Fibroblast of upper back skin (primary cell): Measurements from ENCODE around the gene LRBA.
A peak's percentile ranks its signal among the peaks of the same experiment; 100 is the strongest.
"Not testable (repeated sequence)": the region's sequence is repeated elsewhere in the genome, so short reads cannot be mapped to it uniquely, and the experiment has no call there.

ENCODE experiments used
- DNase-seq: peaks from one replicate; pipeline ENCODE4 v3.0.0-alpha.2; 2013

LRBA gene

DNA sequence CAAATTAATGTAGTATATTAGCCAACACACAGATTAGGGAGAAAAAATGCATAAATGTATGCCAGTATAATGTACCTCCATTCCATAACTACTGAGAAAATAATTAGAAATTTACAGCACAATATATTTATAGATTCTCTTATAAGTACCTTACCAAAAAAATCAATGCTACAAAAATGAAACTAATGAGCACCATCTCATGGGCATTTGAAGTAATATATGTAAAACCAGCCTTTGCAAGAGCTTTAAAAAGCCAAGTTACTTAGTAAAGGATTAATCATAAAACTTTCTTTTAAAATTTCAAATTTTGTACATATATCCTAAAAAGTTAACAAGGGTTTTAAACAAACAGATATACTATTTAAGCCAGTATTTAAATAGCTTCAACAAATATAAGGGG lies 43.2 kb downstream of the LRBA start:
- no peak for DNase-seq

DNA sequence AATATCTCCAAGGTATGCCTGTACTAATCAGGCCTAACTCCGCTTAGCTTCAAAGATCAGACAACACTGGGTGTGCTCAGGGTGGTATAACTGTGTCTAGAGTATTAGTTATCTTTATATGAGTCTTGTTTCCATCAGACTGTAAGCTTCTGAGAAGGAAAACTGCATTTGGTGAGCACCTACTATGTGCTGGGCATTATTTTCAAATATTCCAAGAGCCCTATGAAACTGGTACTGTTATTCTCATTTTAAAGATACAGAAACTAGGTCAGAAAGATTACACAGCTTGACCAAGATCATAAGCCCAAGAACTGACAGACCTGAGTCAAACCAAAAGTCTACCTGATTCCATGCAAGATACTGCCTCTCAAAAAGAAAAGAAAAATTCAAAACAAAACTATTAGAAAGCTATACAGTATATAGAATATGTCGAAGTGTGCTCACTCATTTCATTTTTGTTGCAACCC lies 44.4 kb downstream of the LRBA start:
- no peak for DNase-seq

DNA sequence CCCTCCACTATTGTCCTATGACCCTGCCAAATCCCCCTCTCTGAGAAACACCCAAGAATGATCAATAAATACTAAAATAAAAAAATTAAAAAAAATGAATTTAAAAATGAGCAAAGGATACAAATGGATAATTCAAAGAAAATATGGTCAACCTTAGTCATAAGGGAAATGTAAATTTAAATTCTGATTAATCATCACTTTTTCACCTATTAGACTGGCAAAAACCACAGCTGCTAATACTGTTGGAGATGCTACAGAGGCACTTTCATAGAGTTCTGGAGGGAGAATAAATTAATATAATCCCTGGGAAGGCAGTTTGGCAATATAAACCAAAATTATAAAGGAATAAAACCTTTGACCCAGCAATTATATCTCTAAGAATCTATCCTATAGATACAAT lies 50.3 kb downstream of the LRBA start:
- no peak for DNase-seq

DNA sequence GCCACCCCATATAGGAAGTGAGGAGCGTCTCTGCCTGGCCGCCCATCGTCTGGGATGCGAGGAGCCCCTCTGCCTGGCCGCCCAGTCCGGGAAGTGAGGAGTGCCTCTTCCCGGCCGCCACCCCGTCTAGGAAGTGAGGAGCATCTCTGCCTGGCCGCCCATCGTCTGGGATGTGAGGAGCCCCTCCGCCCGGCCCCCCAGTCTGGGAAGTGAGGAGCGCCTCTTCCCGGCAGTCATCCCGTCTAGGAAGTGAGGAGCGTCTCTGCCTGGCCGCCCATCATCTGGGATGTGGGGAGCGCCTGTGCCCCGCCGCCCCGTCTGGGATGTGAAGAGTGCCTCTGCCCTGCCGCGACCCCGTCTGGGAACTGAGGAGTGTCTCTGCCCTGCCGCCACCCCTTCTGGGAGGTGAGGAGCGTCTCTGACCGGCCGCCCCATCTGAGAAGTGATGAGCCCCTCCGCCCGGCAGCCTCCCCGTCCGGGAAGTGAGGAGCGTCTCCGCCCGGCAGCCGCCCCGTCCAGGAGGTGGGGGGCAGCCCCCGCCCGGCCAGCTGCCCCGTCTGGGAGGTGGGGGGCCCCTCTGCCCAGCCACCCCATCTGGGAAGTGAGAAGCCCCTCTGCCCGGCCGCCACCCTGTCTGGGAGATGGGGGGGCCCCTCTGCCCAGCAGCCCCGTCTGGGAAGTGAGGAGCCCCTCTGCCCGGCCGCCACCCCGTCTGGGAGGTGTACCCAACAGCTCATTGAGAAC lies 51.3 kb downstream of the LRBA start:
- not testable (repeated sequence) for DNase-seq

DNA sequence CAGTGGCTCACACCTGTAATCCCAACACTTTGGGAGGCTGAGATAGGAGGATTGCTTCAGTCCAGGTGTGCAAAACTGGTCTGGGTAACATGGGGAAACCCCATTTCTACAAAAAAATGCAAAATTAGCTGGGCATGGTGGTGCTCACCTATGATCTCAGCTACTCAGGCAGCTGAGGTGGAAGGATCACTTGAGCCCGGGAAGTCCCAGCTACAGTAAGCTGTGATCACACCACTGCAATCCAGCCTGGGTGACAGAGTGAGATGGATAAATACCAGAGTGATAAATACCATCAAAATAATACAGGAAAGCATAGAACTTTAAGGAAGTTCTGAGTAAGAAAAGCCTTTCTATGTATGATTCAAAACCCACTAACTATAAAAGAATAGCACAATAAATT lies 52.8 kb downstream of the LRBA start:
- no peak for DNase-seq

DNA sequence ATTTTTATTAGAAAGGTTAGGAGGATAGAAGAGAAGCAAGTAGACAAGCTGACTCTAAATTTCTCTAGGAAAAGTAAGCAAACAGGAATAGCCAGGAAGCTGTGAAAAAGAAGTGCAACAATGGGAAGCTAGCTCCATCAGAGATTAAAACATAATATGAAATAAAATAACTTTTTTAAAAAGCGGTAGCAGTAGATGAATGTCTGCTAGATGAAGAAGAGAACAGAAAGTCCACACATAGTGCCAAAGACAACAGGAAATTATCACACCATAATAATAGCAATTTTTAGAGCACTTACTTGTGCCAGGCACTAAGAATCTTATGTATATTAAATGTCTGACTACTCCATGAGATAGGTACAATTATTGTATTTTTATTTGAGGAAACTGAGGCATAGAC lies 53.5 kb downstream of the LRBA start:
- no peak for DNase-seq

DNA sequence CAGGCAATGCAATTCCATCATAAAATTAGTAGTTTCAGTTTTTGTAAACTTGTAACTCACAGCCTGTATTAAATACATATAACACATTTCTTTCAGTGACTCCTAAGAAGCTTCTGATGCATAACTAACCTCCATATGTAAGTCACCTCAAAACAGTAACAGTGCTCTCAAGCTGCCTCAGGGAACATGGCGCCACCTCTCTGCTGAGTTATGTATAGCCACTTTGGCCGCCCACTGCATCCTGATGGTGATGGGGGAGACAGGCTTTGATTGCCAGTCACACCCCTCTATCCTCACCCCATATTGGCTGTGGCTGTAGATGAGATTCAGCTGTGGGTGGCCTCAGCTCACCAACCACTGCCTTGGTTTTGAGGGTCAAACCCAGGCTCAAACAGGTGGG lies 54.3 kb downstream of the LRBA start:
- no peak for DNase-seq

DNA sequence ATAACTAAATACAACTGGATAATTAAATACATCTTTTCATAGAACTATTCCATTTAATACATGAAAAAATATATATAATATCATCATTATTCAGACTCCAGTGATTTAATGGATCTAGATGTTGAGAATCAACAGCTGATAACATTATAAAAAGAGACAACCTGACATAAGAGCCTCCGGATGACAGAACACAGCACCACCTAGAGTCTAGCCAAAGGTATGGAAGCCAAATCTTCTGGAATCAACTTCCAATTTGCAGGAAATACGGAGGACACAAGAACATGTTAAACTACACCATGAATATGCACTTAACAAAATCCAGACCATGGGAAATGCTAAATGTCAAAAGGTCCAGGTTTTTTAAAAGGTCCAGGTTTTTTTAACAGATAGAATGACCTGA lies 55.0 kb downstream of the LRBA start:
- DNase-seq = peak; percentile 20

DNA sequence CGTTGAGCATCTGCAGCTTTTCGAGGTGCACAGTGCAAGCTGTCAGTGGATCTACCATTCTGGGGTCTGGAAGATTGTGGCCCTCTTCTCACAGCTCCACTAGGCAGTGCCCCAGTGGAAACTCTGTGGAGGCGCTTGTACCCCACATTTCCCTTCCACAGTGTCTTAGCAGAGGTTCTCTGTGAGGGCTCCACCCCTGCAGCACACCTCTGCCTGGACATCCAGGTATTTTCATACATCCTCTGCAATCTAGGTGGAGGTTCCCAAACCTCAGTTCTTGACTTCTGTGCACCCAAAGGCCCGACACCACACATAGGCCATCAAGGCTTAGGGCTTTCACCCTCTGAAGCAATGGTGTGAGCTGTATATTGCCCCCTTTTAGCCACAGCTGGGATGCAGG lies 57.1 kb downstream of the LRBA start:
- DNase-seq = not testable (repeated sequence)

DNA sequence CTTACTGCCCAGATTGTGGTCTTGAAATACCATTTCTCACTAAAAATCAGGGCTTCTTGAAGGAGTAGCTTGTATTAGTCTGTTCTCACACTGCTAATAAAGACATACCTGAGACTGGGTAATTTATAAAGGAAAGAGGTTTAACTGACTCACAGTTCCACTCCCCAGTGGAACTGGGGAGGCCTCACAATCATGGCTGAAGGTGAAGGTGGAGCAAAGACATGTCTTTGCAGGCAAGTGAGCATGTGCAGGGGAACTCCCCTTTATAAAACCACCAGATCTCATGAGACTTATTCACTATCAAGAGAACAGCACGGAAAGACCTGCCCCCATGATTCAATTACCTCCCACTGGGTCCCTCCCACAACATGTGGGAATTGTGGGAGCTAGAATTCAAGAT lies 58.0 kb downstream of the LRBA start:
- not testable (repeated sequence) for DNase-seq

DNA sequence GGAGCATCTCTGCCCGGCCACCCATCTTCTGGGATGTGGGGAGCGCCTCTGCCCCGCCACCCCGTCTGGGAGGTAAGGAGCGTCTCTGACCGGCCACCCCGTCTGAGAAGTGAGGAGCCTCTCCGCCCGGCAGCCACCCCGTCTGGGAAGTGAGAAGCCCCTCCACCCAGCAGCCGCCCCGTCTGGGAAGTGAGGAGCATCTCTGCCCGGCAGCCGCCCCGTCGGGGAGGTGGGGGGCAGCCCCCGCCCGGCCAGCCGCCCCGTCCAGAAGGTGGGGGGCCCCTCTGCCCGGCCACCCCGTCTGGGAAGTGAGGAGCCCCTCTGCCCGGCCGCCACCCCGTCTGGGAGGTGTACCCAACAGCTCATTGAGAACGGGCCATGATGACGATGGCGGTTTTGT lies 61.2 kb downstream of the LRBA start:
- DNase-seq = not testable (repeated sequence)

DNA sequence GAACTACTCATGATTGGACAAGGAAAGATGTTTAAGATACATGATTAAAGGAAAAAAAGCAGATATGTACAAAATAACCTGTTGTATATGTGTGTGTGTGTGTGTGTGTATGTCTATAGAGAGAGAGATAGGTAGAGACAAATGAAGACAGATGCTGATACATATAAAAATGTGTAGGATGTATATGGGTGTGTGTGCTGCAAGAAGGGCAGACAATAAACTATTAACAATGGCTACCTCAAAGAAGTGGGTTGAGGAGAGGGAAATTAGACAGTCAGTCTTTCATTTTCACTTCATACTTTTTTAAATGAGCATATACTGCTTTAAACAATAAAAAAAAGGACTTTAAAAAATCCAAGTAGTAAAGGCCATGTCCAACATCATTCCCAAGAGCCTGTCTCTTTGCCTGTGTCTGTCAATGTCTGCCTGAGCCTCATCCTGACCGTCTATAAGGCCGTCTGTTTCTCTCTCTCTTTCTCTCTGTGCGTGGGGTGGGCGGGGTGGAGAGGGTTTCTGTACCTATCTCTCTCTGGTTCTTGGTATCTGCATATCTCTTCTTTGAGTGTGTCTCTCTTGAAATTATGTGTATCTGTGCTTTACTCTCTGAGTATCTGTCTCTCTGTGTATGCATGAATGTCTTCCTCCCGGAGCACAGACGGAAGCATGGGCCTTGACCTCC lies 62.8 kb downstream of the LRBA start:
- no peak for DNase-seq

DNA sequence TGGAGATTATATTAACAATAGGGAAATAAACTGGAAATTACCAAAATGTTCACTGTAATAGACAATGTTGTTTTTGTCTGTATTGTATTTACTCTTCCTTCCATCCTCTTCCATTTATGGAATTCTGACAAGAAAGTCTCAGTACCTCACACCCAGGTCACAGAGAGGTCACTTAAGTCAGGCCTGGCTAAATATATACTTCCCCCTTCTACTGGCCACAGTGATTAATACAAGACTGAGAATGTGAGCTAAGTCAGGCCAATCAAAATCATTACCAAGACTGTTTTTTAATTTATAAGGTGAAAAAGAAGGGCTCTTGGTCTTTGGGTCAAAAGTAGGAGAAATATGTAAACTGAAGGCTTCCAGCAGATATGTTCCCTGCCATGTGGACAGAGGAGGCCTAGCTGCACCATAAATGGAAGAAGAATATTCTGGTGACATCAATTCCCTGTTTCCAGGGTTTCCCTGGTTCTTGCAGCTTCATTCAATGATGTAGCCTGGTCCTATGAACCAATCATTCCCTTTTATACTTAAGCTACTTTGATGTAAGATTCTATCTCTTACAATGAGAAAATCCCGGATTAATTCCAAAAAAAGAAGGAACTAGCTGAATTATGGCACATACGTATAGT lies 64.3 kb downstream of the LRBA start:
- DNase-seq = no peak

DNA sequence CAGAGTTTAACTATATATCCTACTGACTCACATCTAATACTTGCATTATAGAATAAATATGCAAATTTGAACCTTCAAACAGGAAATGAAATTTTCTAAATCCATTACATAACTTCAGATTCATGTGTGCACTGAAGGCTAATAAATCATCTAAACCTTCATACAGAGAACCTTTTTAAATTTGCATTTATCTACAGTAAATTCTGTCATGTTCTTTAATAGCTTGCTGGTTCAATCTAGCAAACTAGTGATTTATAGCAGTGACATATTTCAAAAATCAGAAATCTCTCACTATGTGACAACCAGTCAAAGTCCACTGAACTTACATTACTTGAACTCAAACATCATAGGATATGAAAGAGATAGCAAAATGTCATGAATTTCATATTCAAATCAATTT lies 65.1 kb downstream of the LRBA start:
- no peak for DNase-seq

DNA sequence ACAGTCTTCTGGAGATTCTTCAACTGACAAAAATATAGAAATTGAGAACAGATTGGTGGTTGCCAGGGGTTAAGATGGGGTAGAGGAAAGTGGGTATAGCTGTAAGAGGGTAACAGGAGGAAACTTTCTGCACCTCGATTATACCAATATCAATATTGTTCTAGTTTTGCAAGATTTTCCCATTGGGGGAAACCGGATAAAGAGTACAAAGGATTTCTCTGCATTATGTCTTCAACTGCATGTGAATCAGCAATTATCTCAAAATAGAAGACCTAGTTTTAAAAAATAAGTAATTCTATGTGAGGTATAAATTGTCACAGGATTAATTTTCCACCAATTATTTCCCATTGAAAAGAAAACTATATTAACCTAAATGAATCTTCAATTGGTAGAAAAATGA lies 65.7 kb downstream of the LRBA start:
- DNase-seq = no peak

DNA sequence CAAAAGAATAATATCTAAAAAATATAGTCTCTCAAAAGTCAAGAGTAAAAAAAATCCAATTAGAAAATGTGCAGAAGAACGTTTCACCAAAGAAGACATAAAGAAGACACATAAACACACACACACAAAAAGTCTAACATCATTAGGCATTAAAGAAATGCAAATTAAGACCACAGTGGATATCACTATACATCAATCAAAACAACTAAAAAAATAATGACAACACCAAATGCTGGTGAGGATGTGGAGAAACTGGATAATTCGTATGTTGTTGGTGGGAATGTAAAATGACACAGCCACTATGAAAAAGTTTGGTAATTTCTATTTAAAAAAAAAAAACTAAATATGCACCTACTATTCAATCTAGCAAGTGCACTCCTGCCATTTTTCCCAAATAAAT lies 66.4 kb downstream of the LRBA start:
- no peak for DNase-seq

DNA sequence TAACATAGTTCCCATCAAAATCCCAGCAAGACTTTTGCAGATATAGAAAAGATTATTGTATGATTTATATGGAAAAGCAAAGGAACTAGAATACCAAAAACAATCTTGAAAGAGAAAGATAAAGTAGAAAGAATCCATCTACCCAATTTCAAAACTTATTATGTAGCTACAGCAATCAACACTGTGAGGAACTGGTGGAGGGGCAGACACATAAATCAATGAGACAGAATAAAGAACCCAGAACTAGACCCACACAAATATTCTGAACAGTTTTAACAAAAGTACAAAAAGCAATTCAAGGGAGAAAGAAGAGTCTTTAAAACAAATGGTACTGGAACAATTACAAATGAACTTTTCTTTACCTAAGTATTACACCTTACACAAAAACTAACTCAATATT lies 67.0 kb downstream of the LRBA start:
- no peak for DNase-seq

DNA sequence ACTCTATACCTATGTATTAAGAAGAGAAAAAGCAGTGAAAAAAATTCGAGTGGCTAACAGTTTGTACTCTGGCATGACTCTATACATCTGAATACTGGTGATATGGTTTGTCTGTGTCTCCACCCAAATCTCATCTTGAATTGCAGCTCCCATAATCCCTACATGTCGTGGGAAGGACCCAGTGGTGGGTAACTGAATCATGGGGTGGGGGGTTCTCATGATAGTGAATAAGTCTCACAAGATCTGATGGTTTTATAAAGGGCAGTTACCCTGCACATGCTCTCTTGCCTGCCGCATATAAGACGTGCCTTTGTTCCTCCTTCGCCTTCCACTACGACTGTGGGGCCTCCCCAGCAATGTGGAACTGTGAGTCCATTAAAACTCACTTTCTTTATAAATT lies 70.4 kb downstream of the LRBA start:
- no peak for DNase-seq

DNA sequence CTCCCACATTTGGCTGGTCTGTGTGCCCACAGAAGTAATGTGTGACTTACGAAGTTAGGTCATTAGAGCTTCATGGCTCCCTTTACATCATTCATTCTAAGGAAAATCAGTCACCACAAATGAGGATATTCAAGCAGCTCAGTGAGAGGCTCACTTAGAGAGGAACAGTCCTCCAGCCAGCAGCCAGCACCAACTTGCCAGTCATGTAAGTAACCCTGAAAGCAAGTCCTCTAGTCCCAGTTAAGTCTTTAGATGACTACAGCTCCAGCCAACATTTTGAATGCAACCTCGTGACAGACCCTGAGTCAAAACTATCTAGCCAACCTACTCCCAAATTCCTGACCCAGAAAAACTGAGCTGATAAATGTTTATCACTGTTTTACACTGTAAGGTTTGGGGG lies 71.3 kb downstream of the LRBA start:
- no peak for DNase-seq

DNA sequence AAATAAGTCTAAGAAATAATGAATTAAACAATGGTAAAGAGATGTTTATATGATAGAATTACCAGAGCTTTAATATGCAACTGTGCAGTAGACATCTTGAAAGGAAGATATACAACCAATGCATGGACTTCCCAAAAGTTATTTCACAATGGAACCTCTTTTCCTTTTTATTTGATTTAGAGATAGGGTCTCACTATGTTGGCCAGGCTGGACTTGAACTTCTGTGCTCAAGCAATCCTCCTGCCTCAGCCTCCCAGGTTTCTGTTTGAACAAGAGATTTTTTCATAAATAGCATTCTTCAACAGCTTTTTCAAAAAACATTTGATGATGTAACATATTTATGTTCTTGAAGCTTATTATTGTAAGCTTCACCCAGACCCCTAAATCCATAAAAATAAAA lies 72.0 kb downstream of the LRBA start:
- DNase-seq = no peak

DNA sequence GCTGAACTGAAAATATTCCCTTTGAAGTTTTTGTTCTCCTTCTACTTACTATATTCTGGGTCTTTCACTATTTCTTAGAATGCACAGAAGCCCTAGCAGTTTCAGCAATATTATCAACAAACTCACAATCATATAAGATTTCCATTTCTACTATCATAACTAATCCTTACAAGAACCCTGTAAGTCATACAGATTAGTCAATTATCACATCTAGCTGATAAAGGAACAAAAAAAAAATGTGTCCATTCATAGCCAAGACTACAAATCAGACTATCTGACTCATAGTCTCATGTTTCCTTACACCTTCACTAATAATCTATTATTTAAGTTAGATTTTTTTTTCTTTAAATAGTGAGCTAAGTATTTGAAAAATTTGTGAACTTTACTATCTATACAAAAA lies 72.5 kb downstream of the LRBA start:
- no peak for DNase-seq

DNA sequence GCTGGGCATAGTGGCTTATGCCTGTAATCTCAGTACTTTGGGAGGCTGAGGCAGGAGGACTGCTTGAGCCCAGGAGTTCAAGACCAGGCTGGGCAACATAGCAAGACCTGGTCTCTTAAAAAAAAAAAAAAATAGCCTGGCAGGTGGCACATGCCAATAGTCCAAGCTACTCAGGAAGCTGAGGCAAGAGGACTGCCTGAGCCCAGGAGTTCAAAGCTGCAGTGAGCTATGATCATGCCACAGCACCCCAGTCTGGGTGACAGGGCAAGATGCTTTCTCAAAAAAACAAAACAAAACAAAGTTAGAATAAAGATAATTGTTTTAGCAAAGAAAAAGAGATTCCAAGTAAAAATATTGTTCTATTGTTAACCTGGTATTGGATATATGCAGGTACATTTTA lies 75.0 kb downstream of the LRBA start:
- DNase-seq = no peak

DNA sequence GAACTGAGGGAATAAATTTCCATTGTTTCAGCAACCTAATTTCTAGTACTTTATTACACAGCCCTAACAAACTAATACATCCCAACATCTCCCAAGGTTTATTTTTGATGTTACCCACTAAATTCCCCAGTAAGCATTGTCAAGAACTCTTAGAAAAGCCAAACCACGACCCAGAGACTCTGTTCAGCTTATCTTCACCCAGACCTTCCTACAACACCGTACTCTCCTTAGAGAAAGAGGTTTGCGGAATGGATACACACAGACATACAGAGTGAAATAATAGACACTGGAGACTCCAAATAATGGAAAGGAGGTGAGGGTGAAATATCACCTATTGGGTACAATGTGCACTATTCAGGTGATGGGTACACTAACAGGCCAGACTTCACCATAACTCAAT lies 75.6 kb downstream of the LRBA start:
- no peak for DNase-seq

DNA sequence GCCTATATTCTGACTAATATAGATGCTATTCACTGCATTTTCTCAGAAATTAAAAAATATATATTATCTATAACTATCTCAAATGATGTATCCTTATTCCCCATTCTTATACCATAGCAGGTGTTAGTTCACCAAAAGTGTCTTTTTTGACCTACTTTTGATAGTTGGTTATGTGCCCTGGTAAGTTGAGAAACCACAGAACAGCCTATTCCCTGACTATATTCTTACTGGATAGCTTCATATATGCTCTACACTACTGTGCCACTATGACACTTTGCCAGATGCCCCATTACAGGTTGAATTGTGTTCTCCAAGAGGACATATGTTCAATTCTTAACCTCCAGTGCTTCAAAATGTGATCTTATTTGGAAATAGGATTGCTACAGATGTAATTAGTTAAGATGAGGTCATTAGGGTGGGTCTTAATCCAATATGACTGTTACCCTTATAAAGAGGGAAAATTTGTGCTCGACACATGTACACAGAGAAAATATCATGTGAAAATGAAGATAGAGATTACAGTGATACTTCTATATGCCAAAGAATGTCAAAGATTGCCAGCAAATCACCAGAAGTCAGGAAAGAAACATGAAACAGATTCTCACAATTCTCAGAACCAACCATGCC lies 76.1 kb downstream of the LRBA start:
- DNase-seq = no peak
